ENCODE results near the gene WNT7B. TPM values are rescaled to one million over a fixed set of nuclear protein-coding genes. Genes with fewer than 3 reads are reported as not detected.

WNT7B gene
- total RNA-seq, 4 donors from 2014 or later = not detected

- no peaks in the 10 kb centered on the region for H3K36me3 ChIP-seq
- H3K4me1 ChIP-seq = peaks cover 5 to 31% (median 20%) of the 10 kb centered on the region in 4 donors
- TF ChIP-seq, protein P1, sequence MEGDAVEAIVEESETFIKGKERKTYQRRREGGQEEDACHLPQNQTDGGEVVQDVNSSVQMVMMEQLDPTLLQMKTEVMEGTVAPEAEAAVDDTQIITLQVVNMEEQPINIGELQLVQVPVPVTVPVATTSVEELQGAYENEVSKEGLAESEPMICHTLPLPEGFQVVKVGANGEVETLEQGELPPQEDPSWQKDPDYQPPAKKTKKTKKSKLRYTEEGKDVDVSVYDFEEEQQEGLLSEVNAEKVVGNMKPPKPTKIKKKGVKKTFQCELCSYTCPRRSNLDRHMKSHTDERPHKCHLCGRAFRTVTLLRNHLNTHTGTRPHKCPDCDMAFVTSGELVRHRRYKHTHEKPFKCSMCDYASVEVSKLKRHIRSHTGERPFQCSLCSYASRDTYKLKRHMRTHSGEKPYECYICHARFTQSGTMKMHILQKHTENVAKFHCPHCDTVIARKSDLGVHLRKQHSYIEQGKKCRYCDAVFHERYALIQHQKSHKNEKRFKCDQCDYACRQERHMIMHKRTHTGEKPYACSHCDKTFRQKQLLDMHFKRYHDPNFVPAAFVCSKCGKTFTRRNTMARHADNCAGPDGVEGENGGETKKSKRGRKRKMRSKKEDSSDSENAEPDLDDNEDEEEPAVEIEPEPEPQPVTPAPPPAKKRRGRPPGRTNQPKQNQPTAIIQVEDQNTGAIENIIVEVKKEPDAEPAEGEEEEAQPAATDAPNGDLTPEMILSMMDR (IDR thresholded peaks at IDR 0.05) = no peak
- no peak for TF ChIP-seq POLR2A (IDR thresholded peaks at IDR 0.05)
- H3K4me3 ChIP-seq = no peak overlapping the region
- H3K27me3 ChIP-seq = peaks cover 0 to 29% of the 10 kb centered on the region in 2 donors
- H3K9me3 ChIP-seq = peaks cover 0 to 2% (median 0%) of the 10 kb centered on the region in 4 donors
- no peak for DNase-seq
- H3K27ac ChIP-seq = no peak overlapping the region
These were observed 3.3 kb upstream of the WNT7B start for GRCh38 chr22:45980268-45980570.

DNA sequence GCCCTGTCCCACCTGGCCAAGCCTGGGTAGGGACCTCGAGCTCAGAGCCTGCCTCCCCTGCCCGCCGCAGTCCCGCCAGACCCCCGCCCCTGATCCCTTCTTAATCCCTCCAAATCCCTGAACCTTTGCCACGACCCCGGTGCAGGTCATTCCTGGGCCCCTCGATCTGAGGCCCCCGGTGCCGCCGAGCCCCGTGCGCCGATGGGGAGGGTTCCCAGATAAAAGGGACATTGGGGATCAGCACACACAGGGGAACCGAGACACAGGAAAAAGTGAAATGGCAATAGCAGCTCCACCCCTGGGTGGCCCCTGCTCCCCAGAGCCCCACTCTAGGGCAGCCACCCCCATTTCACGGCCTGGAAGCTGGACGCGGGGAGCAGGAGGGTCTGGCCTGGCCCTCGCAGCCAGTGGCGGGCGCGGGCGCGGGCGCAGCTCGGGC is 1.3 kb upstream of the WNT7B start:
- no peak for TF ChIP-seq POLR2A (IDR thresholded peaks at IDR 0.05)
- TF ChIP-seq, protein P1 (IDR thresholded peaks at IDR 0.05) = peak in 1 of 6 experiments; percentile 39
- Histone ChIP-seq H3K9me3 (no peaks in the 10 kb centered on the region), H3K4me3 (peak overlapping the region in 3 of 4 donors; percentile 60 to 68 (median 66)), H3K4me1 (peaks cover 5 to 31% (median 20%) of the 10 kb centered on the region in 4 donors), H3K27me3 (peaks cover 0 to 48% of the 10 kb centered on the region in 2 donors), H3K36me3 (no peaks in the 10 kb centered on the region), H3K27ac (peak overlapping the region in 1 of 4 donors; percentile 46)
- DNase-seq = no peak

GRCh38 chr22:45977551-45978274 is 751 bp upstream of the WNT7B start:
- H3K4me1 ChIP-seq = peaks cover 5 to 31% (median 20%) of the 10 kb centered on the region in 4 donors
- no peaks in the 10 kb centered on the region for H3K9me3 ChIP-seq
- H3K4me3 ChIP-seq = peak overlapping the region in 1 of 4 donors; percentile 17
- TF ChIP-seq POLR2A (IDR thresholded peaks at IDR 0.05) = no peak
- TF ChIP-seq, protein P1 (IDR thresholded peaks at IDR 0.05) = no peak
- H3K27ac ChIP-seq = no peak overlapping the region
- no peaks in the 10 kb centered on the region for H3K36me3 ChIP-seq
- no peak for DNase-seq
- peaks cover 0 to 52% of the 10 kb centered on the region in 2 donors for H3K27me3 ChIP-seq

GRCh38 chr22:45976254-45977002 is 534 bp downstream of the WNT7B start:
- Histone ChIP-seq H3K36me3 (no peaks in the 10 kb centered on the region), H3K4me3 (peak overlapping the region in 3 of 4 donors; percentile 26 to 31 (median 27)), H3K27me3 (peaks cover 0 to 65% of the 10 kb centered on the region in 2 donors), H3K9me3 (no peaks in the 10 kb centered on the region), H3K27ac (no peak overlapping the region), H3K4me1 (peaks cover 5 to 41% (median 21%) of the 10 kb centered on the region in 4 donors)
- DNase-seq = no peak
- no peak for TF ChIP-seq POLR2A (IDR thresholded peaks at IDR 0.05)
- TF ChIP-seq, protein P1 (IDR thresholded peaks at IDR 0.05) = no peak

- no peak for DNase-seq
- Histone ChIP-seq H3K4me3 (peak overlapping the region in 1 of 4 donors; percentile 31), H3K9me3 (no peaks in the 10 kb centered on the region), H3K27ac (no peak overlapping the region), H3K36me3 (no peaks in the 10 kb centered on the region), H3K4me1 (peaks cover 5 to 49% (median 21%) of the 10 kb centered on the region in 4 donors), H3K27me3 (peaks cover 0 to 74% of the 10 kb centered on the region in 2 donors)
- TF ChIP-seq, protein P1 (IDR thresholded peaks at IDR 0.05) = no peak
- TF ChIP-seq POLR2A (IDR thresholded peaks at IDR 0.05) = no peak
These were observed 1.5 kb downstream of the WNT7B start for GRCh38 chr22:45975164-45976161.

Measured in Peyer's patch (tissue), 4 donors.